IPS-NIHi11 (cell line): Measurements from ENCODE around the gene PAF1.
A peak's percentile ranks its signal among the peaks of the same experiment; 100 is the strongest.
"Not testable (repeated sequence)": the region's sequence is repeated elsewhere in the genome, so short reads cannot be mapped to it uniquely, and the experiment has no call there.

Source experiments
- DNase-seq: peaks from one replicate; pipeline ENCODE4 v3.0.0; 2012; ENCODE audit warnings: mixed read lengths, low spot score

PAF1 gene

DNA sequence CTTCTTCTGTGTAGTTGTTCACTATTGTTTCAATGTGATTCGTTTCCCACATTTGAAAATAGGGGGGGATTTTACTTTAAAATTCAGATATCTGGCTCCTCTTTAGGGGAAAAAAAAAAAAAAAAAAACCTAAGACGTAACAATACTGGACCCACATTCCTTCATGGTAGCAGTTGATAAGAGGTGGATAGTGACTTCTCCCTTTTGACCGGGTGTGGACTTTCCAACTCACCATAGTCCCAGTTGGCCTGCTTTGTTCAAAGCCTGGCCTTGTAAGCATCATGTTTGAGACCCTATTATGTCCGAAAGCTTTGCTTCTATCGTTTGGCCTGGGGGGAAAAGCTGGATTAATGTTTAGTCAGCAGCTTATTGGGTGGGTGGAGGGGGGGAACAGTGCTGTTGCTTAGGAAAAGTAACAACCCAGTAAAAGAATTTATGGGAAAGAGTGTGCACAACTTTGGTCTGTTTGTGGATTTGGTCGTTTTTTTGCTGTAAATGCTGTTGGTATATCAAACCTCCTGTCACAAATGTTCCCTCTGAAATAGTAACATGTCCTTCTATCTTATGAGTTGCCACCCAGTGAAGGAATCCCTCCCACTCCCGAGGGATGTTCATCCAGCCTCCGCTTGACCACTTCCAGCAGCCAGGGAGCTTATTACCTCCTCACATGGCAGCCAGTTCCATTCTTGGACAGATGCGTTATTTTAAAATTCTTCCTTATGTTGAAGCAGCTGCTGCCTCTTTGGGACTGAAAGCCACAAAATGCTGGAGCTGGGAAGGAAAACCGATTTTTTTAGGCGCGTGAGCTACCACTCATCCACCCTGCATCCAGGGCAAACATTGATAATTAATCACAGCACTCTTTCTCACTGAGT is 38.3 kb downstream of the PAF1 start:
- no peak for DNase-seq

DNA sequence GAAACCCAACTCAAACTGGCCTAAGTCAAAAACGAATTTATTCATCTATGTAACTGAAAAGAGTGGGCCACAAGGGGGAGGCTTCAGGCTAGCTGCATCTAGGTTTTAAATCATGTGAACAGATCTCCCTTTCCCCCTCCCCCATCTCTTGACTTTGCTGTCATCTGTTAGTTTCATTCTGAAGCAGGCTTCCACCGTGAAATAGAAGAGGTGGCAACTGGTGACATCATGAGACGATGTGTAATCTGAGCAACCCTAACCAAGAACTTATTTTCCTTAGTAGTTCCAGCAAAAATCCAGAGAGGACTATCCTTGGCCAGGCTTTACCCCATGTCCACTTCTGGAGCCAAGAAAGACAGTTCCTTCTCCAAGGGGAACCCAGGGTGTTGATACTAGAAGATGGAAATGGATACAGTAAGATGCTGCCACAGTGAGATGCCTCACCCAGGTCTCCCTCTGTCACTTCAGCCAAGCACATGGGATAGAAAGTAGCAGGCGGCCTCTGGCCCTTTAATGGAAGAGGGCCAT is 39.3 kb downstream of the PAF1 start:
- no peak for DNase-seq

DNA sequence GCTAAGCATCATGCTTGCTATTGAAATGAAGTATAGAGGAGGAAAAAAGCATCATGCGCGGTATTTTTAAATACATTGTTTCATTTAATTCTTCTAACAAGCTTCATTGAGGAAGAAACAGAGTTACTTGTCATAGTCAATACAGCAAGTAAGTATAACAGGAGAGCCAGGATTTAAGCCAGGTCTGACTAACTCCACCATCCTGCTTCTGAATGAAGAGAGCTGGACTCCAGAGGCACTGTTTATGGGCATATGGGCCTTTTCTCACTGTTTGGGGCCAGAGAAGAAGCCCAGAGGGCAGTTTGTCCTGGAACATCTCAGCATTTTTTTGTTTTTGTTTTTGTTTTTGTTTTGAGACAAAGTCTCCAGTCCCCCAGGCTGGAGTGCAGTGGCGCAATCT is 40.8 kb downstream of the PAF1 start:
- no peak for DNase-seq

DNA sequence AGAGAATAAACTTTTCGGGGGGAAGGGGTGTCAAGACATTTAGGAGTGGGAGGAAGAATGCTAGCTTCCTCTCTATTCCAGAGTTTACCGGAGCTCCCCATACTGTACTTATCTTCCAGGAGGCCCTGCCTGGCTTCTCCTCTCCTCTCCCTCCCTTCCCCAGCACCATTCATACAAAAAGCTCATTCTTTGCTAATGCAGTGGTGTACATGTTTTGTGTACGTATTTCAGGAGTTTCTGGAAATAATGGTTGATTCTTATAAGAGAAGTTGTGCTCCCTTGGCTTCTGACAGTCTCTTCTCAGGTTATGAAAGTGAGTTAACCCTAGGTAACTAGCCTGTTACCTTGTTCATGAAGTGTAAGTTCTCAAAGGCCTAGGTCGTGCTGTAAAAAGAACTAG is 41.6 kb downstream of the PAF1 start:
- no peak for DNase-seq

DNA sequence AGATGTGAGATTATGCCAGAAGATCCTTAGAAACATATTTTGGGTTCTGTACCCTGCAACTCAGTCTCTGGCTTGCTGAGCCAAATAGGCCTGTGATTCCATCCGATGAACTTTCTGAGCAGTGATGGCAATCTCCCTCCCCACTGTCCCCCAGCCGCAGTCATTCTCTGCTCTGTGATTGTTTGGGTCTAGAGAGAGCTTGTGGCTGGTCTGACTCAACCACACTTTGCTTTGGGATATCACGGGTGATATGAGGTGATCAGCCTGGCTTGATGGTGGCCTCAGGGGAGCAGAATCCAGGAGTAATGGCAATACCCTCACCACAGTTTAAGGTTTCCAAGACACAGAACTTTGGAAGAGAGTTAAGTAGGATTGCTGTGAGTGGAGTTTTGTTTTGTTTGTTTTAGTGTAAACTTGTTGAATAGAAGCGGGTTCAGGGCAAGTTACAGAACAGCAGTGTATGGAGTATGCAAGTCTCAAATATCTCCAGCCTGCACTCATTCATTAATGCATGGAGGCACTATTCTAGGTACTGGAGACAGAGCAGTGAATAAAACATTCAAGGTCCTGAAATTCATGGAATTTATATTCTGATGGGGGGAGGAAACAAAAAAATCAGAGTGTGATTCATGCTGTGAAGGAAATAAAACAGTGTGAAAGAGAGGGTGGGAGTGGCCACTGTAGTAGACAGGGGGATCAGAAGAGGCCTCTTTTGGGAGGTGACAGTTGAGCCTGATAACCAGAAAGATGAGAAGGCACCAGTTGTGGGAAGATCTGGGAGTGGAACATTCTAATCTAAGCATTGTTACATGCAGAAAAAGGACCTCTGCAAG is 43.4 kb downstream of the PAF1 start:
- DNase-seq = no peak

DNA sequence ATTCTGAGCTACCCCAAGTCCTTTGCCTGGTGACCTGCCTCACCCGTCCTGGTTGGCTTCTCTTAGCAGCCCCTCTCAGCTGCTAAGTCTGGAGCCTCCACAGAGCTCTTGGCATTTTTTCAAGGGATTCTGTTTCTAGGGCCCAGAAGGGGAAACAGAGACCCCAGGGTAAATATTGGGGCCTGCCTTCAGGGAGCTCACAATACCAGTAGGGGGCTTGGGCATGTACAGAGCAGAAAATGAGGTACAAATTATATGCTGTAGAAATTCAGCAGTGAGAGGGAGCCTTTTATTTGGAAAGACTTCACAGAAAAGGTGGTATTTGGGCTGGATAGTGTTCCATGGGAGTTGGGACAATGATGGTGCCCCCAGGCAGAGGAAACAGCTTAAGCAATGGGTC is 45.0 kb downstream of the PAF1 start:
- DNase-seq = no peak

DNA sequence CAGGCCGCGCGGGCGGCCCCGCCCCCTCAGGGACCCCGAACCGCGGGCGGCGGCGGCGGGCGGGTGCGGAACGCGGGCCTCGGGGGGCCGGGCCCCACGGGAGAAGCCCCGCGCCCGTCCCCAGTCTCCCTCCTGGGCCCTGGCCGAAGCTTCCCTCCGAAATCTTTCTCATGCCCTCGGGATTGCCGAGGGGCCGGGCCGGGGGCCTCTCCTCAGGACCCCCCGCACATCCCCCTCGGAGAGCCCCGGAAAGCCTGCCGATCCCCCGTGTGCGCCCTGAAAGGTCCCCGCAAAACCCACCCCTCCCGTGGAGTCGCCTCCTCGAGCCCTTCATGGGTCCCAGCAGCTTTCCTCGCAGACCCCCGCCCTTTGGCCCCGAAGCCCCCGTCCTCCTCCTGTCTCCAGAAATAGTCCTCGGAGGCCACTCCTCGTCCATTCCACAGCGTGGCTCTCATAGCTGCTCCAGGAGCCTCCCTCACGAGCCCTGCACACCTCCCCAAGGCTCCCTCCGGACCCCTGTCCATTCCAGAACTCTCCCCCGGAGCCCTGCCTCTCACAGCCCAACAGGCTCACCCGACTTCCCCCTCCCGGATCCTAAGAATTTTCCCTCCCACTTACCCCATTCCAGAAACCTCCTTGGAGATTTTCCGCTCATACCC is 48.1 kb downstream of the PAF1 start:
- peak; percentile 29 for DNase-seq

DNA sequence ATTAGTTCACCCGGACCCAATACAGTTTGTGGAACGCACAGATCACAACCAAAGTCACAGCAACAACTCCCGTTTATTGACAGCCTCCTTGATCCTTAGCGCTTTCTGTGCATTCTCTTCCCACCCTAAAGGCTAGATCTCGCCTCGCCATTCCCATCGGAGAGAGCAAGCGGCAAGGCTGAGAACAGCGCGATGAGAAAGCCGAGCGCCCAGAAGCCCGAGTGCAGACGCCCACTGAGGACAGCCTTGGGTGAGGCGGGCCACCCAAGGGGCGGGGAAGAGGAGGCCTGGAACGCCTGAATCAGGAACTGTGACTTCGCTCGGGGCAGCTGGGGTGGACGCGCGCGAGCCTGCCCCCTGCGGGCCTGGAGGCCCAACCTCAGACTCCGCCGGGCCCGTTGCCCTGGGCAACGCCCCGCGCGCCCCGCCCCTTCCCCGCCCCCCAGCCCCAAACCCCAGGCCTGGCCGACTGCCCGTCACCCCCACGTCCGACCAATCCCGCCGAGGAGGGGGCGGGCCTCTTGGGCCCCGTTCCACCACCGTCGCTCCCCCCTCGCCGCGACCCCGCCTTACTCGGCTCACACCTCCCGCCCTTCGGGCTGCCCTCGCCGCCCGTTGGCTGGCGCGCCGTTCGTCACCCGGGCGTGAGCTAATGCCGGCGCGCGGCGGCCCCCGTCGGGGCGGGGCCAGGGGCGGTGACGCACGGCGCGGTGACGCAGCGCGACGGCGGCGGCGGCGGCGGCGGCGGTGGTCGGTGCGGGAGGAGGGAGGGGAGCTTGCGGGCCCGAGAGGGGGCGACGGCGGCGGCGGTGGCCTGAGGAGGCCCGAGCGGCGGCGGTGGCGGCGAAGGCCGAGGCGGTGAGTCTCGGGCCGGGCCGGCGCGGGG is 48.9 kb downstream of the PAF1 start, which contains the start of gene SAMD4B:
TSS of gene SAMD4B (plus strand) at position 703 of the 886 bp plus-strand sequence. CDS start 14,473 bp downstream, outside the sequence.
- DNase-seq = peak; percentile 98

DNA sequence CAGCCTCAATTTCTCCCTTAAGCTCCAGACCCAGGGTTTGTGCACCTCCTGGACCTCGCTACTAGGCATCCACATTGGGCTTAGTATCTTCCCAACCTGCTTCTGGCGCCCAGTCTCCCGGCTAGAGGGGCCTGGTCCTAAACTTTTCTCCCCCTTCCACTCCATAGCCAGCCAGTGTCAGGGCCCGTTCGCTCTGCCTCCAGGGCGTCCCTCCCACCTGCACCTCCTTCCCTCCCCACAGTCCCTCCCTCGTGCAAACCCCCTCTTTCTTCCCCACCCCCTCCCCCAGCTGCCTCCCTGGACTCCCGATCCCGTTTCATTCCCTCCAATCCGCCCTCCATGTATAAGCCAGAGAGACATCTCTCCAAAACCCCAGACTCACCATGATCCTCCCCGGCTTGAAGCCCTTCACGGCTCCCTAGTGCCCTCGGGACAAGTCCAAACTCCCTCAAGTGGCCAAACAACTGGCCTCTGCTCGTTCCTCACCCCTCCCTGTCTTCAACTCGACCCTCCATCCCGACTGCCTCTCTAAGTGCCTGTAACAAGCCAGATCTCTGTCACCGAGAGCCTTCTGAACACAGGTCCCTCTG is 49.7 kb downstream of the PAF1 start:
- DNase-seq = peak; percentile 33

DNA sequence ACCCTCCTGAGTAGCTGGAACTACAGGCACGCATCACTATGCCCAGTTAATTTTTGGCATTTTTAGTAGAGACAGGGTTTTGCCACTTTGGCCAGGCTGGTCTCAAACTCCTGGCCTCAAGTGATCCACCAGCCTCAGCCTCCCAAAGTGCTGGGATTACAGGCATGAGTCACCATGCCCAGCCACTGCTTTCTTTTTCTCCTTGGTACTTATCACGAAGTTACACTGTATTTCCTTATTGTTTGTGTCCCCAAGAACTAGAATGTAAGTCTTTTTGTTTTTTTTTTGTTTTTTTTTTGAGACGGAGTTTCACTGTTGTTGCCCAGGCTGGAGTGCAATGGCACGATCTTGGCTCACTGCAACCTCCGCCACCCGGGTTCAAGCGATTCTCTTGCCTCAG is 50.8 kb downstream of the PAF1 start:
- DNase-seq = not testable (repeated sequence)

DNA sequence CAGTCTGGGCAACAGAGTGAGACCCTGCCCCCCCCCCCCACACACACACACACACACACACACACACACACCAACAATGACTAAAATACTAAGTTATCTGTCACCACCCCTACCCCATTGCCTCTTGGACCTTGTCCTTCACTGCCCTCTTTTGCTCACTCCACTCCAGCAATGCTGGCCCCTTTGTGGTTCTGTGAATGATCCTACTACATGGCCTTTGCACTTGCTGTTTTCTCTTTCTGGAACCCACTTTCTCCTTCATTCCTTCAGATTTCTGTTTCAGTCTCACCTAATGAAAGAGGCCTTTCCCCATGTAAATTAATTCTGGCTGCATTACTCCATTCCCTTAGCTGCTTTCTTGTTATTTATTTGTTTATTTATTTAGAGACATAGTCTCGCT is 51.2 kb downstream of the PAF1 start:
- DNase-seq = no peak

DNA sequence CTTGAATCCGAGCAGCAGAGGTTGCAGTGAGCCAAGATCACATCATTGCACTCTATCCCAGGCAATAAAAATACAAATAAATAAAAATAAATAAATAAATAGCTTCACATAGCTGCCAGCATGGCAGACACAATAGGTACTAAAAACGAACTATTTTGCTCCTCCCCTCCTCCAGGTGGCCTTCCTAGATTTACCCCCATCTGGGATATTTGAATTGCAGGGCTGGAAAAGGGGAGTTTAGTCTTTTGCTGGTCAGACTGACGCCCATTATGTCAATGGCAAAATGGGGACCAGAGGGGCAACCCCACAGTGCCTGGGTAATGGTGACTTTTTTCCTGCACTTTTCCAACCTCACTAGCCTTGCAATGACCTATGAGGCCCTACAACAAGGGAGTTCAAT is 54.4 kb downstream of the PAF1 start:
- no peak for DNase-seq
